ENCODE results near the gene FAM3A. TPM values are rescaled to one million over a fixed set of nuclear protein-coding genes. Genes with fewer than 3 reads are reported as not detected.
A peak's percentile ranks its signal among the peaks of the same experiment; 100 is the strongest.

The FAM3A gene
- total RNA-seq, 1 experiment from 2014 or later, result 69.2 TPM

DNA sequence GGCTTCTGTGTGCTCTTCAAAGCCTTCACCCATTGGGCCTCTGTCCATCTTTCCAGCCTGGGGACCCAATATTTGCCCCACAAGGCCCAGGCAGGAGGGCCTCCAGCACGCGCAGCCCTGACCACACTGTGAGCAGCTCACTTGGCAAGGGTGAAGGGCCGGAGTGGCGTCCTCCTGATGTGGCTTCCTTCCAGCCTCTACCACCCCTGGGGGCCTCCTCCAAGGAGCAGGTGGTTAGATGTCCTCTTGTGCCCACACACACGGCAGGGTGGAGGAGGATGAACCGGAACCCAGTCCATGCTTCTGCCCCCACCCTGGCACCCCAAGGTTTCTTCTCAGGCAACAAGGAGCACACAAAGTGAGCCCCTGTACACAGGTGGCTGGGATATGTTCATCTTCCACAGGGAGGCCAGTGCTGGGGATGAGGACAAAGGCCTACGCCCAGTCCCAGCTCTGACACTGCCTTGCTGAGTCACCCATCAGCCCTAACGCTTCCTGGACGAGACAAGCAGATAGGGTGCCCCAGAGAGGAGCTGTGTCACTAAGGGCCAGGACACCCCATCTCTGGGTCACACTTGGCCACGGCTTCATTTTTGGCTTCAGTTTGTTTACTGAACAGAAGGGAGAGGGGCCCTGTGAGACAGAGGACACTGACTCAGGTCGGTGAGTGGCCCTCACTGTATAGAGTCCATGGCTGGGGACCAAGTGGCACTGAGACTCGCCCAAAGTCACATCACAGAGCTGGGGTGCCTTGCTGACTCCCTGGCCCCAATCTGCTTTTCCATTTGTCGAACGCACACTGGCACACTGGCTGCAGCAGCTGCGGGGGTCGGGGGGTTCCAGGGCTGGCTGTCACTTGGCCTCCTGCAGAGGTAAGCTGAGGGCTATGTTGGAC lies 31.5 kb downstream of the FAM3A start:
- Histone ChIP-seq H2AFZ (ENCODE audit: low read length) (no peak overlapping the region), H3K79me2 (ENCODE audit: low read length) (peaks cover 45% of the 10 kb centered on the region), H3K9me3 (ENCODE audit: low read length) (no peaks in the 10 kb centered on the region), H3K27me3 (ENCODE audit: low read length) (no peaks in the 10 kb centered on the region), H3K36me3 (ENCODE audit: low read depth, low read length) (peaks cover 15% of the 10 kb centered on the region), H3K9me2 (replicated peaks; ENCODE audit: low read length) (no peaks in the 10 kb centered on the region), H3K27ac (ENCODE audit: low read length) (no peak overlapping the region), H4K20me1 (ENCODE audit: low read length) (no peaks in the 10 kb centered on the region), H3K4me3 (ENCODE audit: low read length) (peak overlapping the region; percentile 83), H3K9ac (ENCODE audit: low read length) (no peak overlapping the region), H3F3A (ENCODE audit: low read length, unreplicated experiment) (no peaks in the 10 kb centered on the region), H3K4me1 (ENCODE audit: insufficient read depth, low read length) (peaks cover 30% of the 10 kb centered on the region), H3K4me2 (ENCODE audit: low read length) (peak overlapping the region; percentile 96)
- BruUV-seq (replicated peaks), result no TSS peak
- CTCF ChIA-PET, result no interaction called here
- TF ChIP-seq CTCF (conservative IDR thresholded peaks at IDR 0.05; ENCODE audit: low read depth, low read length), result no peak
- no peak for TF ChIP-seq EZH2 (IDR thresholded peaks at IDR 0.05; ENCODE audit: low read length, unreplicated experiment)
- TF ChIP-seq EZH2phosphoT487 (IDR thresholded peaks at IDR 0.05; ENCODE audit: borderline replicate concordance, low read length), result no peak
- ATAC-seq, result peak; percentile 36; the same call in 1 of the 2 replicates
- DNase-seq, result peak; percentile 34
- POLR2A ChIA-PET (ENCODE audit: unreplicated experiment), result no interaction called here
- intact Hi-C loops (cut with micrococcal nuclease), result no loop called here

DNA sequence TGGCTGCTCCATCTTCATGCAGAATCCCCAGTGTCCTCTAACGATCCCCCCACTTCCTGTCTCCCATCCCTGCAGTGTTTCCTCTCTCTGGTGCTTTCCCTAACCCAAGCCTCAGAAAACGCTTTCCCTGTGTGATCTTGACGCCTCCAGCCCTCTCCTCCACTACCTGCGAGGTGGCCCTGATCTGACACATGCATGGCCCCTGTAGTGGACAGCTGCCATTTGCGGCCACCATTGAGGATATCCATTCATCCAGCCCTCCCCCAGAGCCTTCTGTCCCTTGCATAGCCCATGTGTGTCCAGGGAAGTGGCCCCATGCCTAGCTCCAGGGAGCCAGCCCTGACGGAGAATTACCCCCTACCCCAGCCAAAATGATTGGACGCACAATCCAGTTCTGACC lies 32.7 kb downstream of the FAM3A start:
- no peaks in the 10 kb centered on the region for H3K27me3 ChIP-seq (ENCODE audit: low read length)
- POLR2A ChIA-PET (ENCODE audit: unreplicated experiment), result no interaction called here
- H3K9ac ChIP-seq (ENCODE audit: low read length), result no peak overlapping the region
- CTCF ChIA-PET, result no interaction called here
- no peaks in the 10 kb centered on the region for H3F3A ChIP-seq (ENCODE audit: low read length, unreplicated experiment)
- DNase-seq, result no peak
- H3K4me1 ChIP-seq (ENCODE audit: insufficient read depth, low read length), result peaks cover 31% of the 10 kb centered on the region
- peaks cover 33% of the 10 kb centered on the region for H3K79me2 ChIP-seq (ENCODE audit: low read length)
- peaks cover 15% of the 10 kb centered on the region for H3K36me3 ChIP-seq (ENCODE audit: low read depth, low read length)
- no peaks in the 10 kb centered on the region for H3K9me2 ChIP-seq (replicated peaks; ENCODE audit: low read length)
- intact Hi-C loops (cut with micrococcal nuclease), result no loop called here
- H3K9me3 ChIP-seq (ENCODE audit: low read length), result no peaks in the 10 kb centered on the region
- ATAC-seq, result no peak
- H3K4me2 ChIP-seq (ENCODE audit: low read length), result no peak overlapping the region
- H4K20me1 ChIP-seq (ENCODE audit: low read length), result no peaks in the 10 kb centered on the region
- TF ChIP-seq CTCF (conservative IDR thresholded peaks at IDR 0.05; ENCODE audit: low read depth, low read length) (no peak), EZH2phosphoT487 (IDR thresholded peaks at IDR 0.05; ENCODE audit: borderline replicate concordance, low read length) (no peak), EZH2 (IDR thresholded peaks at IDR 0.05; ENCODE audit: low read length, unreplicated experiment) (no peak)
- no peak overlapping the region for H2AFZ ChIP-seq (ENCODE audit: low read length)
- H3K27ac ChIP-seq (ENCODE audit: low read length), result no peak overlapping the region
- no peak overlapping the region for H3K4me3 ChIP-seq (ENCODE audit: low read length)
- no TSS peak for BruUV-seq (replicated peaks)

DNA sequence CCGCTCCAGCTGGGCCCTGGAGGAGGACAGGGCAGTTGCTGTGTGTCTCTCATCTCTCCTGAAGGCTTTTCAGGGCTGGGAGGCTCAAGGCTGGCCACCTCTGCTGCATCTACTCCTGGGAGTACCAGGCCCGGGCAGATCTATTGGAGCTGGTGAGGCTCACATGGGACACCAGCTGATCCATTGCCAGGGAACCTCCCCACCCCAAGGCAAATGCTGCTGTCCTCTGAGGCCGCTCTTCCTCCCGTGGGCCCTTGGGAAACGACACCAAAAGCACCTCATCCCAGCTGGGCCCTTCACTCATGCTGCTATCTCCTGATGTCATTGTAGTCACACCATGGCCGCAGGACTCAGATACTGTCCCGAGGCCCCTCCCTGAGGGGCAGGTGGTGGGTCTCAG lies 33.2 kb downstream of the FAM3A start:
- POLR2A ChIA-PET (ENCODE audit: unreplicated experiment), result no interaction called here
- no peak overlapping the region for H2AFZ ChIP-seq (ENCODE audit: low read length)
- H3F3A ChIP-seq (ENCODE audit: low read length, unreplicated experiment), result no peaks in the 10 kb centered on the region
- H3K4me1 ChIP-seq (ENCODE audit: insufficient read depth, low read length), result peaks cover 36% of the 10 kb centered on the region
- no peaks in the 10 kb centered on the region for H3K9me3 ChIP-seq (ENCODE audit: low read length)
- intact Hi-C loops (cut with micrococcal nuclease), result no loop called here
- ATAC-seq (no peak), DNase-seq (no peak)
- H3K4me2 ChIP-seq (ENCODE audit: low read length), result no peak overlapping the region
- peaks cover 15% of the 10 kb centered on the region for H3K36me3 ChIP-seq (ENCODE audit: low read depth, low read length)
- no peaks in the 10 kb centered on the region for H3K27me3 ChIP-seq (ENCODE audit: low read length)
- no peak overlapping the region for H3K9ac ChIP-seq (ENCODE audit: low read length)
- no peaks in the 10 kb centered on the region for H3K9me2 ChIP-seq (replicated peaks; ENCODE audit: low read length)
- peaks cover 32% of the 10 kb centered on the region for H3K79me2 ChIP-seq (ENCODE audit: low read length)
- TF ChIP-seq EZH2 (IDR thresholded peaks at IDR 0.05; ENCODE audit: low read length, unreplicated experiment) (no peak), EZH2phosphoT487 (IDR thresholded peaks at IDR 0.05; ENCODE audit: borderline replicate concordance, low read length) (no peak), CTCF (conservative IDR thresholded peaks at IDR 0.05; ENCODE audit: low read depth, low read length) (no peak)
- no TSS peak for BruUV-seq (replicated peaks)
- H3K27ac ChIP-seq (ENCODE audit: low read length), result no peak overlapping the region
- CTCF ChIA-PET, result no interaction called here
- no peak overlapping the region for H3K4me3 ChIP-seq (ENCODE audit: low read length)
- no peaks in the 10 kb centered on the region for H4K20me1 ChIP-seq (ENCODE audit: low read length)
